ENCODE data around the gene OR14J1. TPM values are rescaled to one million over a fixed set of nuclear protein-coding genes. Genes with fewer than 3 reads are reported as not detected.

OR14J1 gene
- total RNA-seq, 1 experiment from 2014 or later, result not detected

- no peak overlapping the region for H3K27ac ChIP-seq (ENCODE audit: insufficient read length, low read depth, low read length)
- no peak overlapping the region for H4K5ac ChIP-seq (ENCODE audit: insufficient read length, low read depth, low read length)
- H3K23me2 ChIP-seq (ENCODE audit: insufficient read length, low read depth, low read length, poor library complexity, severe bottlenecking), result no peaks in the 10 kb centered on the region
- no peak overlapping the region for H3K56ac ChIP-seq (ENCODE audit: insufficient read length, low read depth, low read length)
- Mint-ChIP-seq H3K27ac (no peak overlapping the region), H3K9me3 (peaks cover 4 to 7% of the 10 kb centered on the region in 2 experiments; a peak in 2 of 5 replicates), H3K27me3 (ENCODE audit: low read depth) (no peaks in the 10 kb centered on the region), H3K36me3 (ENCODE audit: insufficient read depth in 1 of 3, low read depth in 3 of 3) (peaks cover 0 to 6% (median 1%) of the 10 kb centered on the region in 3 experiments; a peak in 3 of 7 replicates), H3K4me1 (no peaks in the 10 kb centered on the region), H3K4me3 (no peak overlapping the region)
- no peaks in the 10 kb centered on the region for H3K4me1 ChIP-seq (ENCODE audit: insufficient read depth, low read length)
- WGBS (ENCODE audit: extremely low coverage, insufficient read length, low lambda C conversion rate), result no CpG with 5 or more reads among the region's 3 CpGs
- H3K79me1 ChIP-seq (ENCODE audit: insufficient read depth, low read depth, low read length, poor library complexity, severe bottlenecking), result no peaks in the 10 kb centered on the region
- H2AFZ ChIP-seq (ENCODE audit: low read length), result no peak overlapping the region
- H3K9ac ChIP-seq (ENCODE audit: extremely low read depth, insufficient read length, low read length), result no peak overlapping the region
- no peak overlapping the region for H4K8ac ChIP-seq (replicated peaks; ENCODE audit: insufficient read length, low read depth, low read length)
- H2BK12ac ChIP-seq (ENCODE audit: insufficient read length, low read depth, low read length), result no peak overlapping the region
- DNase-seq, result no peak
- H3K4ac ChIP-seq (ENCODE audit: low read depth, low read length), result no peak overlapping the region
- H2BK20ac ChIP-seq (ENCODE audit: low read depth, low read length, poor library complexity, severe bottlenecking), result no peak overlapping the region
- no peak overlapping the region for H2BK120ac ChIP-seq (ENCODE audit: low read depth, low read length, poor library complexity, severe bottlenecking)
- H3K18ac ChIP-seq (ENCODE audit: insufficient read length, low read depth, low read length), result no peak overlapping the region
- no peak for TF ChIP-seq CTCF (conservative IDR thresholded peaks at IDR 0.05)
- H3K23ac ChIP-seq (ENCODE audit: insufficient read length, low read depth, low read length), result no peak overlapping the region
- no peak overlapping the region for H3K14ac ChIP-seq (ENCODE audit: insufficient read depth, low read length)
- no peaks in the 10 kb centered on the region for H3K27me3 ChIP-seq (ENCODE audit: insufficient read depth, low read length)
- H4K20me1 ChIP-seq (ENCODE audit: control insufficient read depth, insufficient read depth, insufficient read length), result no peaks in the 10 kb centered on the region
- H3K4me2 ChIP-seq (ENCODE audit: insufficient read depth, insufficient read length, low read length), result no peak overlapping the region
- H3K79me2 ChIP-seq (ENCODE audit: insufficient read depth, low read length), result no peaks in the 10 kb centered on the region
- no peaks in the 10 kb centered on the region for H3K9me3 ChIP-seq (ENCODE audit: control insufficient read depth, low read depth, low read length)
- no peak overlapping the region for H4K91ac ChIP-seq (ENCODE audit: insufficient read length, low read depth, low read length)
- no peak overlapping the region for H3T11ph ChIP-seq (ENCODE audit: low read length)
- H2BK15ac ChIP-seq (ENCODE audit: low read depth, low read length), result no peak overlapping the region
- H2BK5ac ChIP-seq (ENCODE audit: insufficient read length, low read length), result no peak overlapping the region
- H2AK5ac ChIP-seq (ENCODE audit: insufficient read length, low read length), result no peak overlapping the region
Observed at GRCh38 chr6:29263001-29263400, 38.5 kb upstream of the OR14J1 start.

Measured in H9 (cell line).